Measurements from ENCODE around the gene LIPC.

The LIPC gene

DNA sequence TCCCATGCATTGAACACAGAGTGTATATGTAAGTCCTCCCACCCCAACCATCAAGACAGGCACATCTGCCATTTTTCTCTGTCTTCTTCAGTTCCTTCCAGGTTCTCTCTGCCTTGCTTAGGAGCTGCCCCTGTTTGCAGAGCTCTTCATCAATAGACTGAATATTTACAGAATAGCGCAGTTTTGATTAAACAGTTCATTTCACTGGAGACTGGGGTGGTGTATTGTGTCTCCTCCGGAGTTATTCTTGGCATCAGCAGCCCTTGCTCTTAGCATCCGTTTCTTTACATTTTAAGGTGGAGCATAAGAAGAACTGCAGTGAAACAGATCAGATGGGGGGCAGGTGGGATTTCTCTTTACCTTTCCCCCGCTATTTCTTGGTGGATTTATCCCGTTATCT is 87.7 kb downstream of the LIPC start:
- no peak for DNase-seq

DNA sequence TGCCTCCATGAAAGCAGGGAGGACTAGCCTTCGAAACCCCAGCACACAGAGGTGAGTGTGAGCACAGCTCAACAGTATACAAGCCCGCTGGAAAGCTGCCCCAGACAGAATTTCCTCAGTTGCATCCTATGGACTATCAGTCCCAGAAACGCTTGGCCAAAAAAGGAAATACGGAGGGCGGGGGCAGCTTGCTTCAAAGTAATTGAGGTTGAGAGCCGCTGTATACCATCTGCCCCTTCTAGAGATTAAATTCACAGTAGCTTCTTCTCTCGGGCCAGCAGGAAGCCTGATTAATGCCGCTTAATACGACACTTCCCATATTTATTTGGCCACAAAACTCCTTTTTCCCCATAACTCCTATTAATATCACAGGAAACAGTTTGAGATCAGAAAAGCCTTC is 88.7 kb downstream of the LIPC start:
- DNase-seq: no peak

- no peak for DNase-seq
Observed at GRCh38 chr15:58520936-58521292, 89.1 kb downstream of the LIPC start.

DNA sequence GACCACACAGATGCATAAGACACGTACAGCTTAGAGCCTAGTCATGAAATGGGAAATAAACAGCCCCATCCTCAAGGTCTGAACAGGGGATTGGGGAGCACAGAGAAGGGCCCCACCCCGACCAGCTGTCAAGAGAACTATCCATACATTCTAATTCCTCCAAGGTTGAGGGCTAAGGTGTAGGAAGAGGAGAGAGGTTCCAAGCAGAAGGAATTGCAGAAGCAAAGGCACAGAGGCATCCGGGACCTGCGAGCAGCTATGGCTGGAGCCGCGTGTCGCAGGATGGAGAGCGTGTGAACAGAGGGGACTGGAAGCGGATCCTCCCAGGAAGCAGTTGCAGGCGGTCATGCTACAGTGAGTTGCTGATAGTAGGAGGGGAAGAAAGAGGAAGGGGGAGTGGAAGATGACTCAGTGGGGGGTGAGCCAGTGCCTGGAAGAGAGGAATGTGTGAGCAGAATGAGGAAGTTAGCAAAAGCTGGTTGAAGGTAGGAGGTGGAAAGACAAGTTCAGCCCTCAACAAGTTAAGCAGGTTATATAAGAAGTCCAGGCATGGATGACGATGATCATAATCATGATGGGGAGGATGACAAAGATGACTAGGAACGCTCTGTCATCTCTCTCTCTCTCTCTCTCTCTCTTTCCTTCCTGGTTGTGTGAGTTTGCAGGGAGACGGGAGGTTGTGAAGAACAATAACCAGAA is 89.7 kb downstream of the LIPC start:
- DNase-seq: peak; percentile 87

DNA sequence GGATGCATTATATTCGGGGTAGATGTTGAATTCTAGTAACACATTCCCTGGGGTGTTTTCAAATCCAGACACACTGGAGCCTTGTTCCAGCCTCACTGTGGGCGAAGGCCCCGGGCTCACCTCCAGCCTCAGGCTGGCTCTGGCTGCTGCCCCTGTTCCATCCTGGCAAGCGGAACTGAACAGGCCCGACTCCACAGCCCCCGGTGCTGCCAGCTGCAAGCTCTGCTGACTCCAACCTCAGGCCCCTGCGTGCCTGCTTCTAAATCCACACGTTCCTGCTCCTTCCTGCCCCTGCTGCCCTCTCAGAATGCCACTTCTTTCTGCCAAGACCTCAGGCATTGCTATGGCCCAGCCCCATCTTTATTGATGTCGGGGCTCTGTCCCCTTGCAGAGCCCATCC is 90.6 kb downstream of the LIPC start:
- no peak for DNase-seq

DNA sequence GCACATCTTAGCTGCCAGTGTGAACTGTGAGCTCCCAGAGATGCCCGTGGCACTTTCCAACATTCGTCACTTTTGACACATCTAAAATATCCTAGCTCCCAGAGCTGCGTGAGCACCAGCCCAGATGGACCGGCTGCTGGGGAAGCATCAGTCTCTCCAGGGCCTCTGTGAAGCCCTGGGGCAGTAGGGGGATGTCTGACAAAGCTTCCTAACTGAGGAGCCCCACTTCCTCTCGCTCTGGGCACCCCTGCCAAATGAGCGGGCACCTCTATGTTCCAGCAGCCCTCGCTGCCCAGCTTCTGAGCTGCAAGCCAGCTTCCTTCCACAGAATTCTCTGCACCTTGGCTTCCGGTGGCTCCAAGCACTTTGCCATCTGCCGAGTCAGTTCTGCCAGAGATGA is 91.1 kb downstream of the LIPC start:
- DNase-seq: no peak

- no peak for DNase-seq
Observed at GRCh38 chr15:58523634-58524033, 91.8 kb downstream of the LIPC start.

GRCh38 chr15:58524247-58524646 is 92.5 kb downstream of the LIPC start:
- DNase-seq: no peak

DNA sequence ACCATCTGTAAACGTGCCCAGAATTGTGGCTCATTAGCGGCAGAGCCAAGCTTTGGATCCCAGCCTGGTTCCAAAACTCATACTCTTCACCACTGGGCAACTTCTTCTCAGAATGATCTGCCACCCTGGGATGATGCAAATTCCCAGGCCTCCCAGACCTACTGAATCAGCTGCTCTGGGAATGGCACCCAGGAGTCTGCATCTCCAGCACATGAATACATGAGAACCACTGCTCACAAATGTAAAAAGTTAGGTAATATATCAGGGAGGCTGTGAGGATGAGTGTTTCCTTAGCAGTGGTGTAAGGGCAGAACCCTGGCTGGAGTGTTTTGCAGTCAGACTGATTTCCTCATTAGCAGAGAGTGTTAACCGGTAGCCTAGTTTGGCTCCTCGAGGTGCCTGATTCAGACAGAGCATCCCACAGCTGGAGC is 94.2 kb downstream of the LIPC start:
- no peak for DNase-seq

DNA sequence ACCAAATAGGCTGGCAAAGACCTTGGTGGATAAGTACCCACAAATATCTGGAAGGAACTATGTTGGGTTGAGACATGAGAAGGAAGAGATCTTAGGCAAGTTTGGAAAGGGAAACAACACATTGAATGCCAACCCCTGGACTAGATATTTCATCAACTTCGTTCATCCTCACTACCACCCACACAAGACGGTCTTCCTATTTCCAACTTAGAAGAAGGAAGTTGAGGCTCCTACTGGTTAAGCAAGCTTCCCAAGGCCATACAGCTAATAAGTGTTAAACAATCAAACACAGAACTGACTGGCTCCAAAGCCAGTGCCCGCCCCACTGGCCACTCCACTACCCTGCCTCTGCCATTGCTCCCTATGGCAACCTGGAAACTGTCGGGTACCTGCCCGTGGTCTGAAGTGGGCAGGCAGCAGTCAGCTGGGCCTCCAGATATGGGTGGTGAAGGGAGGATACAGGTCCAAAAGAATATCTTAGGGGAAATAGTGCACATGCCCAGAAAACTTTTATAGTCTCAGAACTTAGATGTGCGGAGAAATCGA is 94.9 kb downstream of the LIPC start:
- no peak for DNase-seq

DNA sequence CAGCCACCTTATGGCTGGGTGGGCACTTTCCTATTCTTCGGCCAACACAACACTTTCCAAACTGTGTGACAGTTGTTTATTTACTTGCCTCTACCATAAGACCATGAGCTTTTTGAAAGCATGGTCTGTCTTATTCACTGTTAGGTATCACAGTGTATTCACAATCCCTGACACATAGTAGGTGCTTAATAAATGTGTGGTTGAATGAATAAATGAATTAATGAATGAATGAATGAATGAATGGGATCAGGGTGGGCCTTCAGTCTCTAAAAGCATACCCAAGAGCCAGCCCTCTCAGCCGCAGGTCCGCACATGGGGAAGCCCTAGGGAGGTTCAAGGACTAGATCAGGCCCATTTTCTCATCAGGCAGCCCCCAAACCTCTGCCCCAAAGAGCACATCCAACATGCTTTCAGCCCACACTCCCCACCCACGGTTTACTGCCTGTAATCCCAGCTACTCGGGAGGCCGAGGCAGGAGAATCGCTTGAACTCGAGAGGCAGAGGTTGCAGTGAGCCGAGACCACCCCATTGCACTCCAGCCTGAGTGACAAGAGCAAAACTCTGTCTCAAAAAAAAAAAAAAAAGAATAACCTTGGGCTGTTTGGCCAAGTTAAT is 95.9 kb downstream of the LIPC start:
- no peak for DNase-seq

GRCh38 chr15:58528188-58528870 is 96.5 kb downstream of the LIPC start:
- DNase-seq: peak; percentile 55

- no peak for DNase-seq
Observed at GRCh38 chr15:58529041-58529440, 97.2 kb downstream of the LIPC start.

- no peak for DNase-seq
Observed at GRCh38 chr15:58530056-58530590, 98.3 kb downstream of the LIPC start.

GRCh38 chr15:58532126-58532525 is 100.3 kb downstream of the LIPC start:
- DNase-seq: no peak

- peak; percentile 12 for DNase-seq
Observed at GRCh38 chr15:58534556-58534955, 102.8 kb downstream of the LIPC start.

GRCh38 chr15:58535337-58535736 is 103.5 kb downstream of the LIPC start:
- no peak for DNase-seq

DNA sequence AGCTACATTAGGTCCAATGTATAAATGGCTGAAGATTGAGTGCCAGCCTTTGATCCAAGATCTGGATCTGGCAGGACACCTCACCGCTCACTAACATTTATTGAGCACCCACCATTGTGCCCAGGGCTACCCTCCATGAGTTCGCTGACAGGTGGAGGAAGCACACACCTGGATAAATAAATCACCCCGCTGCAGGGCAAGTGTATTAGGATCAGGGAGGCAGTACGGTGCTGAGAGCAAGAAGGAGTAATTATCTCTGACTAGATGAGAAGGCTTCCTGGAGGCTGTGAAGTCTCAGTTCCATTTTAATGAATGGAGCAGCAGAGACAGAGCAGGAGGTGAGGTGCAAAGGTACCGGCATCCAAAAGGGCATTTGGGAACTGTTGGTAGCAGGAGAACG is 104.1 kb downstream of the LIPC start:
- no peak for DNase-seq

- no peak for DNase-seq
Observed at GRCh38 chr15:58536414-58536813, 104.6 kb downstream of the LIPC start.

GRCh38 chr15:58537033-58537432 is 105.2 kb downstream of the LIPC start:
- no peak for DNase-seq

- DNase-seq: no peak
Observed at GRCh38 chr15:58538225-58538727, 106.5 kb downstream of the LIPC start.

DNA sequence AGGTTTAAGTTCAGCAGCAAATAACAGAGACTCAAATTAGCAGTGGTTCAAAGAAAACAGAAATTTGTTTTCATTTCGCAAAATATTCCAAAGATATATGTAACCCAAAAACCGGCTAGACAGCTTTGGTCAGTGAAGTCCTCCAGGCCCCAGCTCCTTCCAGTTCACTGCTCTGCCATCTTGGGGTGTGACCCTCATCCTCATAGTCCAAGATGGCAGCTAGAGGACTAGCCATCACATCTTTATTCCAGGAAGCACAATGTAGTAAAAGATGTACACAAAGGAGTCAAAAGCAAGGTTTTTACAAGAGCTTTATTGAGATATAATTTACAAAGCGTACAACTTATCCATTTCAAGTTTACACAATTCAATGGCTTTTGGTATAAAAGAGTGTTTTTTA is 107.1 kb downstream of the LIPC start:
- DNase-seq: no peak

- no peak for DNase-seq
Observed at GRCh38 chr15:58539548-58539947, 107.8 kb downstream of the LIPC start.

Measured in fibroblast of skin of scalp (primary cell).